GM18508 (cell line): Measurements from ENCODE around the gene OR5J2.
"Not testable (repeated sequence)": the region's sequence is repeated elsewhere in the genome, so short reads cannot be mapped to it uniquely, and the experiment has no call there.

ENCODE experiments used
- ATAC-seq: cut with Tn5 transposase; IDR thresholded peaks from one replicate; pipeline ENCODE4 v1.9.1; 2021; ENCODE audit warnings: moderate number of reproducible peaks; ENCODE audit not compliant: insufficient read depth, unreplicated experiment

Gene OR5J2

GRCh38 chr11:56176318-56176717 lies at the start of gene OR5J2:
Gene OR5J2 (plus strand): TSS chr11:56176618. CDS start chr11:56176618, 0 bp downstream.
- no peak for ATAC-seq

GRCh38 chr11:56140151-56140661 lies 36.2 kb upstream of the OR5J2 start, which contains the start of gene OR8J3:
Gene OR8J3 (minus strand): TSS chr11:56140201. CDS start chr11:56137718, 2,483 bp downstream.
- ATAC-seq, result no peak

- not testable (repeated sequence) for ATAC-seq
Measured at GRCh38 chr11:56143681-56144080, 32.7 kb upstream of the OR5J2 start.

DNA sequence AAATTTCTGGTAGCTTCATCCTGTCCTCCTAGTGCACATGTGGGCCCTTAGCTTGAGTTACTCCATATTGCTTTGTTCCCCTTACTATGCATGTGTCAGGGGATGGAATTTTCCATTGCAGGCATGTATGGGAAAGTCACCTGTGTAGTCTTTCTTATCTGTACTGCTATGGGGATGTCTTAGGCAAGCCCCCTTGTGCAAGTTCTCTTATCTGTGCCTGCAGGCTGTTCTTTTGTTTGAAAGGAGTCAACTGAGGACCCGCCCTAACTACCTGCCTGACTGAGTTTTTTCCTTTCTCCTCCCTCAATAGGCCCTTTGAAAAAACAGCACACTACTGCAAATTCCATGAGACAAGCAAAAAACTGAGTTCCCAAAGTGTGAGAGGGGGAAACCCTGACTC lies 25.0 kb upstream of the OR5J2 start:
- no peak for ATAC-seq

DNA sequence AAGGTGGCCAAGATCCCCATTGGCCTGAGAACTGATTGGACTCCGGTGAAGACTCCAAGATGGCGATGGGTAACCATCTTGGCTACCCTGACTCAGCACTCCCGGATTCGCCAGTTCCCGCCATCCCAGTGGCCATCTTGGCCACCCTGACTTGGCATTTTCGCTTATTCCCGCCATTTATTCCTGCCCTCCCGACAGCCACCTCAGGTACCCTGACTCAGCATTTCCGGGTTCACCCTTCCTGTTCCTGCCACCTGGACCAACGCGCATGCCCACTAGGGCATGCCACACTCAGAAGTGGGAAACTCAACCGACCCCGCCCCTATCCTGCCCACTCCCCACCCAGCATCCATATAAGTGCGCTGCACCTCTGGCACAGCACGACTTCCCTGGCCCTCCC lies 24.1 kb upstream of the OR5J2 start:
- no peak for ATAC-seq

- no peak for ATAC-seq
Measured at GRCh38 chr11:56160217-56160616, 16.2 kb upstream of the OR5J2 start, which contains the start of gene OR8K5. Gene OR8K5 (minus strand): TSS chr11:56160317. CDS start chr11:56160317, 0 bp downstream.

- no peak for ATAC-seq
Measured at GRCh38 chr11:56163804-56164203, 12.6 kb upstream of the OR5J2 start.

GRCh38 chr11:56172256-56172830 lies 4.1 kb upstream of the OR5J2 start:
- no peak for ATAC-seq

- no peak for ATAC-seq
Measured at GRCh38 chr11:56183459-56183858, 7.0 kb downstream of the OR5J2 start.

DNA sequence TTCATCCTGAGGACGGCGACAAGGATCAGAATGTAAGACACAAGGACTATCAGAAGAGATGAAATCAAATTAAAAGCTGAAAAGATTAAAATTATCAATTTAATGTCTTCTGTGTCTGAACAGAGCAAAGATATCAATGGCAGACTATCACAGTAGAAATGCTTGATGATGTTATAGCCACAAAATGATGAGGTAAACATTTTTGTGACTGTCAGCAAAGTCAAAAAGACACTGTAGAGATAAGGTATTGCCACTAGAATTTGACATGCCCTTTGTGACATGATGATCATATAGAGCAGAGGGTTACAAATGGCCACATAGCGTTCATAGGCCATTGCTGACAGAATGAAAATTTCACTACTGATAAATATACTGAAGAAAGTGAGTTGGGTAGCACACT lies 12.2 kb downstream of the OR5J2 start:
- no peak for ATAC-seq

- no peak for ATAC-seq
Measured at GRCh38 chr11:56196705-56197104, 20.3 kb downstream of the OR5J2 start.

DNA sequence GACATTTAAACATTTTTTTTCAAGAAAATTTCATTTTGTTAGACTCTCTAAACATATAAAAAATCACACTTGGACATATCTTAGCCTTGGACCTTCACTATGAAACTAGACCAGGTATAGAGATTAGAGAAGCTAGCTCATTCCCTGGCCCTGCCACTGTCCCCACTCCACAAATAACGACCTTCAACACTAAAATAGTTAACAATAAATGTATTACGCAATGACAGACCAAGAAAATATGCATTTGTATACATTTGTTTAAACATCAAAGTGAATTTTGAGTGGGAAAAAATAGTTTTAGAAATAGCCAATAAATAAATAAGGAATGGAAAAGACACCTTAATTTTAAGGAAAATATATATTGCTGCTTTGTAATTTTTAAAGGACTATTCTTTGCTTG lies 20.9 kb downstream of the OR5J2 start:
- no peak for ATAC-seq

GRCh38 chr11:56207790-56208189 lies 31.4 kb downstream of the OR5J2 start:
- ATAC-seq, result no peak

- no peak for ATAC-seq
Measured at GRCh38 chr11:56214537-56214936, 38.1 kb downstream of the OR5J2 start.

- not testable (repeated sequence) for ATAC-seq
Measured at GRCh38 chr11:56219735-56220134, 43.3 kb downstream of the OR5J2 start.
